ENCODE measurements around the gene PBXIP1. TPM values are rescaled to one million over a fixed set of nuclear protein-coding genes. Genes with fewer than 3 reads are reported as not detected.

Gene PBXIP1
- total and polyA plus RNA-seq, 2 of the 13 experiments (the other 11 are each of a cell fraction or from before 2014, with no cell fraction given), result 16.3 to 31.9 TPM

DNA sequence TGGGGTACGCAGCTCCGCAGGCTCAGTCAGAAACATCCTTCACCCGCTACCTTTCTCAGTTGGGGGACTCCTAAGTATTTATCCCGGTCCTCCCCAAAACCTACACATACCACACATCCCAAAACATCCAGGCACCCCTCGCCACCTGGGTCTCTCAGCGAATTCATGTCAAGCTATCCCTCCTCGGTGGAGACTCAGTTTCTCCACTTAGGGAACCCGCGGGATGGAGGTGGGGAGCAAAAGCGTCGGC, 45.5 kb upstream of the PBXIP1 start (continued):
- TF ChIP-seq, protein P1, sequence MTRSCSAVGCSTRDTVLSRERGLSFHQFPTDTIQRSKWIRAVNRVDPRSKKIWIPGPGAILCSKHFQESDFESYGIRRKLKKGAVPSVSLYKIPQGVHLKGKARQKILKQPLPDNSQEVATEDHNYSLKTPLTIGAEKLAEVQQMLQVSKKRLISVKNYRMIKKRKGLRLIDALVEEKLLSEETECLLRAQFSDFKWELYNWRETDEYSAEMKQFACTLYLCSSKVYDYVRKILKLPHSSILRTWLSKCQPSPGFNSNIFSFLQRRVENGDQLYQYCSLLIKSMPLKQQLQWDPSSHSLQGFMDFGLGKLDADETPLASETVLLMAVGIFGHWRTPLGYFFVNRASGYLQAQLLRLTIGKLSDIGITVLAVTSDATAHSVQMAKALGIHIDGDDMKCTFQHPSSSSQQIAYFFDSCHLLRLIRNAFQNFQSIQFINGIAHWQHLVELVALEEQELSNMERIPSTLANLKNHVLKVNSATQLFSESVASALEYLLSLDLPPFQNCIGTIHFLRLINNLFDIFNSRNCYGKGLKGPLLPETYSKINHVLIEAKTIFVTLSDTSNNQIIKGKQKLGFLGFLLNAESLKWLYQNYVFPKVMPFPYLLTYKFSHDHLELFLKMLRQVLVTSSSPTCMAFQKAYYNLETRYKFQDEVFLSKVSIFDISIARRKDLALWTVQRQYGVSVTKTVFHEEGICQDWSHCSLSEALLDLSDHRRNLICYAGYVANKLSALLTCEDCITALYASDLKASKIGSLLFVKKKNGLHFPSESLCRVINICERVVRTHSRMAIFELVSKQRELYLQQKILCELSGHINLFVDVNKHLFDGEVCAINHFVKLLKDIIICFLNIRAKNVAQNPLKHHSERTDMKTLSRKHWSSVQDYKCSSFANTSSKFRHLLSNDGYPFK (CRISPR knock-in tag; IDR thresholded peaks at IDR 0.05; ENCODE audit: borderline replicate concordance), result no peak
- TF ChIP-seq, protein P2, sequence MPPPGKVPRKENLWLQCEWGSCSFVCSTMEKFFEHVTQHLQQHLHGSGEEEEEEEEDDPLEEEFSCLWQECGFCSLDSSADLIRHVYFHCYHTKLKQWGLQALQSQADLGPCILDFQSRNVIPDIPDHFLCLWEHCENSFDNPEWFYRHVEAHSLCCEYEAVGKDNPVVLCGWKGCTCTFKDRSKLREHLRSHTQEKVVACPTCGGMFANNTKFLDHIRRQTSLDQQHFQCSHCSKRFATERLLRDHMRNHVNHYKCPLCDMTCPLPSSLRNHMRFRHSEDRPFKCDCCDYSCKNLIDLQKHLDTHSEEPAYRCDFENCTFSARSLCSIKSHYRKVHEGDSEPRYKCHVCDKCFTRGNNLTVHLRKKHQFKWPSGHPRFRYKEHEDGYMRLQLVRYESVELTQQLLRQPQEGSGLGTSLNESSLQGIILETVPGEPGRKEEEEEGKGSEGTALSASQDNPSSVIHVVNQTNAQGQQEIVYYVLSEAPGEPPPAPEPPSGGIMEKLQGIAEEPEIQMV (CRISPR knock-in tag; IDR thresholded peaks at IDR 0.05; ENCODE audit: low read depth), result no peak
- TF ChIP-seq ZNF33A (CRISPR knock-in tag; IDR thresholded peaks at IDR 0.05; ENCODE audit: borderline replicate concordance) (no peak), ZNF766 (CRISPR knock-in tag; IDR thresholded peaks at IDR 0.05; ENCODE audit: borderline replicate concordance) (0 out of 2 replicates have a peak, but pooled peaks have one; percentile 19), ZNF749 (CRISPR knock-in tag; IDR thresholded peaks at IDR 0.05; ENCODE audit: borderline replicate concordance) (no peak), ZNF775 (CRISPR knock-in tag; IDR thresholded peaks at IDR 0.05; ENCODE audit: borderline replicate concordance) (no peak), CHD4 (IDR thresholded peaks at IDR 0.05; ENCODE audit: borderline replicate concordance, low read length) (peak; percentile 85; the same call in 1 of the 2 replicates), SMC3 (IDR thresholded peaks at IDR 0.05; ENCODE audit: low read length) (no peak), MXI1 (IDR thresholded peaks at IDR 0.05; ENCODE audit: borderline replicate concordance, low read depth, low read length) (no peak), ZNF768 (CRISPR knock-in tag; IDR thresholded peaks at IDR 0.05) (no peak), FIP1L1 (IDR thresholded peaks at IDR 0.05; ENCODE audit: borderline replicate concordance, insufficient read depth, low read depth, low read length) (no peak)
- TF ChIP-seq, protein P3, sequence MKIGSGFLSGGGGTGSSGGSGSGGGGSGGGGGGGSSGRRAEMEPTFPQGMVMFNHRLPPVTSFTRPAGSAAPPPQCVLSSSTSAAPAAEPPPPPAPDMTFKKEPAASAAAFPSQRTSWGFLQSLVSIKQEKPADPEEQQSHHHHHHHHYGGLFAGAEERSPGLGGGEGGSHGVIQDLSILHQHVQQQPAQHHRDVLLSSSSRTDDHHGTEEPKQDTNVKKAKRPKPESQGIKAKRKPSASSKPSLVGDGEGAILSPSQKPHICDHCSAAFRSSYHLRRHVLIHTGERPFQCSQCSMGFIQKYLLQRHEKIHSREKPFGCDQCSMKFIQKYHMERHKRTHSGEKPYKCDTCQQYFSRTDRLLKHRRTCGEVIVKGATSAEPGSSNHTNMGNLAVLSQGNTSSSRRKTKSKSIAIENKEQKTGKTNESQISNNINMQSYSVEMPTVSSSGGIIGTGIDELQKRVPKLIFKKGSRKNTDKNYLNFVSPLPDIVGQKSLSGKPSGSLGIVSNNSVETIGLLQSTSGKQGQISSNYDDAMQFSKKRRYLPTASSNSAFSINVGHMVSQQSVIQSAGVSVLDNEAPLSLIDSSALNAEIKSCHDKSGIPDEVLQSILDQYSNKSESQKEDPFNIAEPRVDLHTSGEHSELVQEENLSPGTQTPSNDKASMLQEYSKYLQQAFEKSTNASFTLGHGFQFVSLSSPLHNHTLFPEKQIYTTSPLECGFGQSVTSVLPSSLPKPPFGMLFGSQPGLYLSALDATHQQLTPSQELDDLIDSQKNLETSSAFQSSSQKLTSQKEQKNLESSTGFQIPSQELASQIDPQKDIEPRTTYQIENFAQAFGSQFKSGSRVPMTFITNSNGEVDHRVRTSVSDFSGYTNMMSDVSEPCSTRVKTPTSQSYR (CRISPR knock-in tag; IDR thresholded peaks at IDR 0.05; ENCODE audit: borderline replicate concordance), result no peak
- TF ChIP-seq, protein P4, sequence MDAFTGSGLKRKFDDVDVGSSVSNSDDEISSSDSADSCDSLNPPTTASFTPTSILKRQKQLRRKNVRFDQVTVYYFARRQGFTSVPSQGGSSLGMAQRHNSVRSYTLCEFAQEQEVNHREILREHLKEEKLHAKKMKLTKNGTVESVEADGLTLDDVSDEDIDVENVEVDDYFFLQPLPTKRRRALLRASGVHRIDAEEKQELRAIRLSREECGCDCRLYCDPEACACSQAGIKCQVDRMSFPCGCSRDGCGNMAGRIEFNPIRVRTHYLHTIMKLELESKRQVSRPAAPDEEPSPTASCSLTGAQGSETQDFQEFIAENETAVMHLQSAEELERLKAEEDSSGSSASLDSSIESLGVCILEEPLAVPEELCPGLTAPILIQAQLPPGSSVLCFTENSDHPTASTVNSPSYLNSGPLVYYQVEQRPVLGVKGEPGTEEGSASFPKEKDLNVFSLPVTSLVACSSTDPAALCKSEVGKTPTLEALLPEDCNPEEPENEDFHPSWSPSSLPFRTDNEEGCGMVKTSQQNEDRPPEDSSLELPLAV (CRISPR knock-in tag; conservative IDR thresholded peaks at IDR 0.05; ENCODE audit: low read depth), result no peak
- TF ChIP-seq, protein P5, sequence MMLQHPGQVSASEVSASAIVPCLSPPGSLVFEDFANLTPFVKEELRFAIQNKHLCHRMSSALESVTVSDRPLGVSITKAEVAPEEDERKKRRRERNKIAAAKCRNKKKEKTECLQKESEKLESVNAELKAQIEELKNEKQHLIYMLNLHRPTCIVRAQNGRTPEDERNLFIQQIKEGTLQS (CRISPR knock-in tag; IDR thresholded peaks at IDR 0.05), result no peak
- TF ChIP-seq, protein P6, sequence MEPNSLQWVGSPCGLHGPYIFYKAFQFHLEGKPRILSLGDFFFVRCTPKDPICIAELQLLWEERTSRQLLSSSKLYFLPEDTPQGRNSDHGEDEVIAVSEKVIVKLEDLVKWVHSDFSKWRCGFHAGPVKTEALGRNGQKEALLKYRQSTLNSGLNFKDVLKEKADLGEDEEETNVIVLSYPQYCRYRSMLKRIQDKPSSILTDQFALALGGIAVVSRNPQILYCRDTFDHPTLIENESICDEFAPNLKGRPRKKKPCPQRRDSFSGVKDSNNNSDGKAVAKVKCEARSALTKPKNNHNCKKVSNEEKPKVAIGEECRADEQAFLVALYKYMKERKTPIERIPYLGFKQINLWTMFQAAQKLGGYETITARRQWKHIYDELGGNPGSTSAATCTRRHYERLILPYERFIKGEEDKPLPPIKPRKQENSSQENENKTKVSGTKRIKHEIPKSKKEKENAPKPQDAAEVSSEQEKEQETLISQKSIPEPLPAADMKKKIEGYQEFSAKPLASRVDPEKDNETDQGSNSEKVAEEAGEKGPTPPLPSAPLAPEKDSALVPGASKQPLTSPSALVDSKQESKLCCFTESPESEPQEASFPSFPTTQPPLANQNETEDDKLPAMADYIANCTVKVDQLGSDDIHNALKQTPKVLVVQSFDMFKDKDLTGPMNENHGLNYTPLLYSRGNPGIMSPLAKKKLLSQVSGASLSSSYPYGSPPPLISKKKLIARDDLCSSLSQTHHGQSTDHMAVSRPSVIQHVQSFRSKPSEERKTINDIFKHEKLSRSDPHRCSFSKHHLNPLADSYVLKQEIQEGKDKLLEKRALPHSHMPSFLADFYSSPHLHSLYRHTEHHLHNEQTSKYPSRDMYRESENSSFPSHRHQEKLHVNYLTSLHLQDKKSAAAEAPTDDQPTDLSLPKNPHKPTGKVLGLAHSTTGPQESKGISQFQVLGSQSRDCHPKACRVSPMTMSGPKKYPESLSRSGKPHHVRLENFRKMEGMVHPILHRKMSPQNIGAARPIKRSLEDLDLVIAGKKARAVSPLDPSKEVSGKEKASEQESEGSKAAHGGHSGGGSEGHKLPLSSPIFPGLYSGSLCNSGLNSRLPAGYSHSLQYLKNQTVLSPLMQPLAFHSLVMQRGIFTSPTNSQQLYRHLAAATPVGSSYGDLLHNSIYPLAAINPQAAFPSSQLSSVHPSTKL (CRISPR knock-in tag; IDR thresholded peaks at IDR 0.05), result no peak
- TF ChIP-seq, protein P7, sequence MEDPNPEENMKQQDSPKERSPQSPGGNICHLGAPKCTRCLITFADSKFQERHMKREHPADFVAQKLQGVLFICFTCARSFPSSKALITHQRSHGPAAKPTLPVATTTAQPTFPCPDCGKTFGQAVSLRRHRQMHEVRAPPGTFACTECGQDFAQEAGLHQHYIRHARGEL (CRISPR knock-in tag; IDR thresholded peaks at IDR 0.05), result no peak
